IMR-90 (cell line): ENCODE results near the gene CROCC2. TPM values are rescaled to one million over a fixed set of nuclear protein-coding genes. Genes with fewer than 3 reads are reported as not detected.
A peak's percentile ranks its signal among the peaks of the same experiment; 100 is the strongest.

Experiments
- ATAC-seq: fragments of 200-7000 bp; cut with Tn5 transposase; 2 replicates; pipeline ENCODE4 v1.9.1; 2020; ENCODE audit warnings: low read depth, mild to moderate bottlenecking, moderate library complexity
- BruUV-seq: library from RNA; stranded (reverse); fragments of 400-500 nt; replicated peaks from 2 replicates; lab custom pipeline; 2021; lab: Mats Ljungman, UMichigan
- CTCF ChIA-PET: fragments of 300-600 bp; formaldehyde crosslinking; extraction: SDS; loops from one replicate; lab custom pipeline; 2021; ENCODE audit warnings: antibody characterized with exemption; lab: Yijun Ruan, JAX
- POLR2A ChIA-PET: fragments of 300-600 bp; sonication (Branson Sonifier 250); formaldehyde crosslinking; loops from one replicate; lab custom pipeline; 2022; ENCODE audit warnings: antibody characterized with exemption; ENCODE audit not compliant: unreplicated experiment; lab: Charles Lee
- DNase-seq: peaks from one replicate; pipeline ENCODE4 v3.0.0; 2013
- H2AFZ ChIP-seq: replicated peaks from 2 replicates; pipeline ENCODE3; 2013; ENCODE audit warnings: low read length, mild to moderate bottlenecking; ENCODE audit not compliant: poor library complexity
- H2AK5ac ChIP-seq: 2 replicates; pipeline ENCODE4 v1.6.1; 2013; ENCODE audit warnings: low read depth, low read length, inconsistent platforms
- H2AK9ac ChIP-seq: replicated peaks from 2 replicates; pipeline ENCODE3; 2013; ENCODE audit warnings: mild to moderate bottlenecking, low read depth, low read length, moderate library complexity; ENCODE audit not compliant: poor library complexity
- H2BK120ac ChIP-seq: 2 replicates; pipeline ENCODE4 v1.6.1; 2013; ENCODE audit warnings: low read depth, low read length, inconsistent platforms
- H2BK15ac ChIP-seq: 3 replicates; pipeline ENCODE4 v1.6.1; 2013; ENCODE audit warnings: low read depth, low read length, inconsistent platforms
- H2BK20ac ChIP-seq: 2 replicates; pipeline ENCODE4 v1.6.1; 2013; ENCODE audit warnings: low read depth, mild to moderate bottlenecking, inconsistent platforms, low read length, moderate library complexity
- H2BK5ac ChIP-seq: 2 replicates; pipeline ENCODE4 v1.6.1; 2013; ENCODE audit warnings: mild to moderate bottlenecking, low read depth, low read length, inconsistent platforms; ENCODE audit not compliant: poor library complexity, severe bottlenecking
- H3K14ac ChIP-seq: replicated peaks from 2 replicates; pipeline ENCODE4 v1.6.1; 2013; ENCODE audit warnings: low read depth, low read length, inconsistent platforms
- H3K18ac ChIP-seq: 2 replicates; pipeline ENCODE4 v1.6.1; 2013; ENCODE audit warnings: low read depth, low read length, control low read depth
- H3K23ac ChIP-seq: 2 replicates; pipeline ENCODE4 v1.6.1; 2013; ENCODE audit warnings: low read depth, low read length, inconsistent platforms
- H3K27ac ChIP-seq: 2 replicates; pipeline ENCODE4 v1.5.1; 2013; ENCODE audit warnings: mild to moderate bottlenecking, control low read depth, low read length; ENCODE audit not compliant: insufficient read depth
- H3K27me3 ChIP-seq: 2 replicates; pipeline ENCODE4 v1.6.1; 2013; ENCODE audit warnings: low read length; ENCODE audit not compliant: control insufficient read depth, insufficient read depth
- H3K36me3 ChIP-seq: 2 replicates; pipeline ENCODE4 v1.6.1; 2013; ENCODE audit warnings: low read length, mixed read lengths; ENCODE audit not compliant: control insufficient read depth, insufficient read depth
- H3K4ac ChIP-seq: 2 replicates; pipeline ENCODE4 v1.6.1; 2013; ENCODE audit warnings: low read depth, low read length, inconsistent platforms
- H3K4me1 ChIP-seq: 2 replicates; pipeline ENCODE4 v1.6.1; 2013; ENCODE audit warnings: low read length, mixed read lengths; ENCODE audit not compliant: control insufficient read depth, insufficient read depth
- H3K4me2 ChIP-seq: 2 replicates; pipeline ENCODE4 v1.6.1; 2013; ENCODE audit warnings: low read depth, mild to moderate bottlenecking, control low read depth, low read length, moderate library complexity
- H3K4me3 ChIP-seq: 2 replicates; pipeline ENCODE4 v1.5.1; 2013; ENCODE audit warnings: low read depth, mild to moderate bottlenecking, control low read depth, low read length, moderate library complexity; ENCODE audit not compliant: insufficient read depth
- H3K56ac ChIP-seq: 2 replicates; pipeline ENCODE4 v1.6.1; 2013; ENCODE audit warnings: low read length, inconsistent platforms; ENCODE audit not compliant: insufficient read depth; ENCODE audit errors: extremely low read depth
- H3K79me1 ChIP-seq, 2 experiments: 2 replicates each; pipeline ENCODE4 v1.6.1; 2013; ENCODE audit warnings: low read length in 2 of 2, inconsistent platforms in 1 of 2, low read depth in 1 of 2
- H3K9ac ChIP-seq: 2 replicates; pipeline ENCODE4 v1.6.1; 2013; ENCODE audit warnings: low read depth, low read length, control low read depth
- H3K9me1 ChIP-seq: 2 replicates; pipeline ENCODE4 v1.6.1; 2013; ENCODE audit warnings: low read length, inconsistent platforms; ENCODE audit not compliant: insufficient read depth
- H3K9me3 ChIP-seq: 2 replicates; pipeline ENCODE4 v1.6.1; 2013; ENCODE audit warnings: low read length; ENCODE audit not compliant: control insufficient read depth, insufficient read depth
- H4K20me1 ChIP-seq: 2 replicates; pipeline ENCODE4 v1.6.1; 2013; ENCODE audit warnings: low read length, inconsistent platforms; ENCODE audit not compliant: insufficient read depth
- H4K5ac ChIP-seq: 2 replicates; pipeline ENCODE4 v1.6.1; 2013; ENCODE audit warnings: mild to moderate bottlenecking, low read depth, low read length, control low read depth
- H4K8ac ChIP-seq, 2 experiments: 2 replicates each; pipeline ENCODE4 v1.6.1; 2013; ENCODE audit warnings: low read depth in 2 of 2, low read length in 2 of 2, control low read depth in 1 of 2, inconsistent platforms in 1 of 2
- H4K91ac ChIP-seq: 2 replicates; pipeline ENCODE4 v1.6.1; 2013; ENCODE audit warnings: low read depth, low read length, inconsistent platforms; ENCODE audit not compliant: insufficient read depth
- CEBPB ChIP-seq: IDR thresholded peaks from 2 replicates; pipeline ENCODE4 v1.6.1; 2012; ENCODE audit warnings: low read depth, low read length, improper control_type of control experiment
- ELK1 ChIP-seq: fragments of 150-350 bp; IDR thresholded peaks from 2 replicates; pipeline ENCODE4 v1.6.1; 2016; ENCODE audit warnings: low read depth, mild to moderate bottlenecking, low read length, moderate library complexity, borderline replicate concordance
- MAFK ChIP-seq: IDR thresholded peaks from 2 replicates; pipeline ENCODE4 v1.6.1; 2012; ENCODE audit warnings: low read depth, low read length, improper control_type of control experiment
- WGBS, 2 experiments: methylation state at CpG; one replicate each; pipeline versions ENCODE4 v1.1.5 to v1.1.7; 2013; ENCODE audit warnings: missing lambda C conversion rate in 2 of 2; ENCODE audit not compliant: insufficient read length in 1 of 2; ENCODE audit errors: extremely low coverage in 2 of 2; 5-methylcytosine and 5-hydroxymethylcytosine counted together
- dilution Hi-C: fragments of 300-500 bp; cut with HindIII; formaldehyde crosslinking; loops from one replicate; pipeline ENCODE4 v1.14.3; 2018; ENCODE audit warnings: low sequenced_read_pairs; ENCODE audit not compliant: unreplicated experiment
- in situ Hi-C: fragments of 300-500 bp; cut with MboI; formaldehyde crosslinking; loops from 3 replicates; pipeline ENCODE4 v1.14.3; 2019; ENCODE audit warnings: low sequenced_read_pairs, inconsistent platforms, mixed read lengths
- intact Hi-C: fragments of 100-400 bp; cut with micrococcal nuclease; formaldehyde crosslinking; loops from 2 replicates; pipeline ENCODE4 v1.10.0; 2022
- polyA plus RNA-seq, 3 experiments: library from polyadenylated mRNA; depleted of rRNA; stranded (reverse); fragments of >200 nt; gene quantifications; 2 replicates each; pipeline ENCODE4 v1.2.3, GENCODE V29; 2012; ENCODE audit warnings: low replicate concordance in 1 of 3
- total RNA-seq: library from RNA; depleted of rRNA; stranded (reverse); fragments of >200 nt; gene quantifications from 2 replicates; pipeline ENCODE4 v1.2.3, GENCODE V29; 2012

The CROCC2 gene
- total and polyA plus RNA-seq, 2 of the 4 experiments (the other 2 are of a cell fraction), result not detected

GRCh38 chr2:240961910-240962299, 55.8 kb downstream of the CROCC2 start (continued):
- TF ChIP-seq CEBPB, result no peak

- no peak for DNase-seq
- Histone ChIP-seq H3K18ac (no peak overlapping the region; the same call in 1 of the 2 replicates), H3K4me2 (no peak overlapping the region), H3K27me3 (no peaks in the 10 kb centered on the region), H2AK9ac (no peak overlapping the region), H3K14ac (no peak overlapping the region), H2AFZ (peak overlapping the region; percentile 75), H3K36me3 (no peaks in the 10 kb centered on the region), H3K56ac (no peak overlapping the region), H3K9me3 (no peaks in the 10 kb centered on the region), H2BK20ac (no peak overlapping the region), H4K91ac (no peak overlapping the region), H2BK5ac (no peak overlapping the region), H3K9me1 (peaks cover 10% of the 10 kb centered on the region), H2BK15ac (no peak overlapping the region), H3K4me1 (peaks cover 31% of the 10 kb centered on the region; the same call in 1 of the 2 replicates), H3K9ac (no peak overlapping the region), H3K23ac (no peak overlapping the region), H4K20me1 (no peaks in the 10 kb centered on the region), H2AK5ac (no peak overlapping the region), H2BK120ac (no peak overlapping the region), H3K79me1 (no peaks in the 10 kb centered on the region), H4K8ac (no peak overlapping the region), H3K4me3 (no peak overlapping the region), H4K5ac (no peak overlapping the region; the same call in 1 of the 2 replicates), H3K4ac (no peak overlapping the region), H3K27ac (no peak overlapping the region)
- ChIA-PET POLR2A (no interaction called here), CTCF (no interaction called here)
- 54% methylated on average over 6 of the region's 29 CpGs; no CpG with 5 or more reads in 1 of the 2 experiments for WGBS, 2 experiments
- in situ Hi-C loops (no loop called here), dilution Hi-C loops (no loop called here), intact Hi-C loops (no loop called here)
- TF ChIP-seq ELK1 (no peak), MAFK (peak; percentile 94)
- 0 out of 2 replicates have a peak, but pooled peaks have one; percentile 11 for ATAC-seq
- BruUV-seq, result no TSS peak
These were observed 56.3 kb downstream of the CROCC2 start for GRCh38 chr2:240962300-240963064.
